Measurements from ENCODE around the gene ANKRD33B.

Gene ANKRD33B

GRCh38 chr5:10591159-10591558 is 27.3 kb downstream of the ANKRD33B start:
- no peaks in the 10 kb centered on the region for H3K27me3 ChIP-seq
- H3K4me2 ChIP-seq = no peak overlapping the region
- H3K4me3 ChIP-seq = no peak overlapping the region
- H4K20me1 ChIP-seq = peaks cover 95% of the 10 kb centered on the region
- H3K9me3 ChIP-seq = peaks cover 12% of the 10 kb centered on the region
- peaks cover 57% of the 10 kb centered on the region for H3K4me1 ChIP-seq
- H3K36me3 ChIP-seq = peaks cover 37% of the 10 kb centered on the region
- H3K27ac ChIP-seq = no peak overlapping the region
- TF ChIP-seq Cebpa-rat (IDR thresholded peaks at IDR 0.05) = no peak
- no peak overlapping the region for H3K9ac ChIP-seq

GRCh38 chr5:10591966-10592365 is 28.1 kb downstream of the ANKRD33B start:
- peaks cover 95% of the 10 kb centered on the region for H4K20me1 ChIP-seq
- H3K27ac ChIP-seq = no peak overlapping the region
- H3K9ac ChIP-seq = no peak overlapping the region
- peaks cover 44% of the 10 kb centered on the region for H3K36me3 ChIP-seq
- H3K4me1 ChIP-seq = peaks cover 49% of the 10 kb centered on the region
- no peak for TF ChIP-seq Cebpa-rat (IDR thresholded peaks at IDR 0.05)
- H3K9me3 ChIP-seq = peaks cover 19% of the 10 kb centered on the region
- H3K4me2 ChIP-seq = no peak overlapping the region
- no peaks in the 10 kb centered on the region for H3K27me3 ChIP-seq
- H3K4me3 ChIP-seq = no peak overlapping the region

GRCh38 chr5:10592601-10593000 is 28.7 kb downstream of the ANKRD33B start:
- Histone ChIP-seq H4K20me1 (peaks cover 96% of the 10 kb centered on the region), H3K4me2 (no peak overlapping the region), H3K36me3 (peaks cover 50% of the 10 kb centered on the region), H3K27ac (no peak overlapping the region), H3K9ac (no peak overlapping the region), H3K27me3 (no peaks in the 10 kb centered on the region), H3K9me3 (peaks cover 24% of the 10 kb centered on the region), H3K4me1 (peaks cover 46% of the 10 kb centered on the region), H3K4me3 (no peak overlapping the region)
- no peak for TF ChIP-seq Cebpa-rat (IDR thresholded peaks at IDR 0.05)

- peaks cover 96% of the 10 kb centered on the region for H4K20me1 ChIP-seq
- H3K9me3 ChIP-seq = peaks cover 33% of the 10 kb centered on the region
- peaks cover 50% of the 10 kb centered on the region for H3K36me3 ChIP-seq
- H3K4me3 ChIP-seq = no peak overlapping the region
- H3K4me1 ChIP-seq = peaks cover 37% of the 10 kb centered on the region
- H3K27ac ChIP-seq = no peak overlapping the region
- H3K27me3 ChIP-seq = no peaks in the 10 kb centered on the region
- H3K4me2 ChIP-seq = no peak overlapping the region
- H3K9ac ChIP-seq = no peak overlapping the region
- TF ChIP-seq Cebpa-rat (IDR thresholded peaks at IDR 0.05) = no peak
Measured at GRCh38 chr5:10593531-10594181, 29.8 kb downstream of the ANKRD33B start.

- Histone ChIP-seq H3K27ac (no peak overlapping the region), H3K27me3 (no peaks in the 10 kb centered on the region), H3K36me3 (peaks cover 43% of the 10 kb centered on the region), H3K4me3 (no peak overlapping the region), H3K9me3 (peaks cover 29% of the 10 kb centered on the region), H3K4me2 (no peak overlapping the region), H3K9ac (no peak overlapping the region), H4K20me1 (peaks cover 95% of the 10 kb centered on the region), H3K4me1 (peaks cover 31% of the 10 kb centered on the region)
- no peak for TF ChIP-seq Cebpa-rat (IDR thresholded peaks at IDR 0.05)
Measured at GRCh38 chr5:10594591-10595210, 30.8 kb downstream of the ANKRD33B start.

GRCh38 chr5:10595293-10595671 is 31.4 kb downstream of the ANKRD33B start:
- Histone ChIP-seq H3K36me3 (peaks cover 43% of the 10 kb centered on the region), H3K4me1 (peaks cover 28% of the 10 kb centered on the region), H3K9me3 (peaks cover 29% of the 10 kb centered on the region), H3K27ac (no peak overlapping the region), H3K27me3 (no peaks in the 10 kb centered on the region), H3K4me2 (no peak overlapping the region), H3K9ac (no peak overlapping the region), H4K20me1 (peaks cover 95% of the 10 kb centered on the region), H3K4me3 (no peak overlapping the region)
- no peak for TF ChIP-seq Cebpa-rat (IDR thresholded peaks at IDR 0.05)

- peaks cover 28% of the 10 kb centered on the region for H3K4me1 ChIP-seq
- no peak overlapping the region for H3K27ac ChIP-seq
Measured at GRCh38 chr5:10595672-10596309, 31.9 kb downstream of the ANKRD33B start.

GRCh38 chr5:10596310-10596703 is 32.4 kb downstream of the ANKRD33B start:
- Histone ChIP-seq H4K20me1 (peaks cover 95% of the 10 kb centered on the region), H3K4me1 (peaks cover 29% of the 10 kb centered on the region)

More at GRCh38 chr5:10595672-10596309, 31.9 kb downstream of the ANKRD33B start:
- Histone ChIP-seq H3K9me3 (peaks cover 29% of the 10 kb centered on the region), H3K4me2 (peak overlapping the region; percentile 7; the same call in 1 of the 2 replicates), H4K20me1 (peaks cover 95% of the 10 kb centered on the region), H3K4me3 (no peak overlapping the region), H3K36me3 (peaks cover 43% of the 10 kb centered on the region), H3K9ac (no peak overlapping the region), H3K27me3 (no peaks in the 10 kb centered on the region)
- TF ChIP-seq Cebpa-rat (IDR thresholded peaks at IDR 0.05) = no peak

GRCh38 chr5:10596886-10597451 is 33.1 kb downstream of the ANKRD33B start:
- no peak for TF ChIP-seq Cebpa-rat (IDR thresholded peaks at IDR 0.05)
- Histone ChIP-seq H3K4me3 (no peak overlapping the region), H4K20me1 (peaks cover 99% of the 10 kb centered on the region), H3K36me3 (peaks cover 53% of the 10 kb centered on the region), H3K9ac (no peak overlapping the region), H3K27me3 (no peaks in the 10 kb centered on the region), H3K27ac (no peak overlapping the region), H3K4me2 (no peak overlapping the region), H3K4me1 (peaks cover 35% of the 10 kb centered on the region), H3K9me3 (peaks cover 29% of the 10 kb centered on the region)

More at GRCh38 chr5:10596310-10596703, 32.4 kb downstream of the ANKRD33B start:
- Histone ChIP-seq H3K27me3 (no peaks in the 10 kb centered on the region), H3K9me3 (peaks cover 29% of the 10 kb centered on the region), H3K36me3 (peaks cover 47% of the 10 kb centered on the region), H3K27ac (no peak overlapping the region), H3K9ac (no peak overlapping the region), H3K4me2 (no peak overlapping the region), H3K4me3 (no peak overlapping the region)
- TF ChIP-seq Cebpa-rat (IDR thresholded peaks at IDR 0.05) = no peak

- Histone ChIP-seq H3K27ac (no peak overlapping the region), H3K9ac (no peak overlapping the region), H4K20me1 (peaks cover 91% of the 10 kb centered on the region), H3K27me3 (no peaks in the 10 kb centered on the region), H3K36me3 (peaks cover 49% of the 10 kb centered on the region), H3K4me2 (no peak overlapping the region), H3K9me3 (peaks cover 29% of the 10 kb centered on the region), H3K4me3 (no peak overlapping the region), H3K4me1 (peaks cover 37% of the 10 kb centered on the region)
- no peak for TF ChIP-seq Cebpa-rat (IDR thresholded peaks at IDR 0.05)
Measured at GRCh38 chr5:10599113-10599512, 35.2 kb downstream of the ANKRD33B start.

Data from BLaER1 (cell line).